GM19043 (cell line): ENCODE measurements around the gene USP27X.

Source experiments
- ATAC-seq: cut with Tn5 transposase; IDR thresholded peaks from one replicate; pipeline ENCODE4 v1.9.1; 2021; ENCODE audit warnings: low read depth; ENCODE audit not compliant: unreplicated experiment

Gene USP27X

DNA sequence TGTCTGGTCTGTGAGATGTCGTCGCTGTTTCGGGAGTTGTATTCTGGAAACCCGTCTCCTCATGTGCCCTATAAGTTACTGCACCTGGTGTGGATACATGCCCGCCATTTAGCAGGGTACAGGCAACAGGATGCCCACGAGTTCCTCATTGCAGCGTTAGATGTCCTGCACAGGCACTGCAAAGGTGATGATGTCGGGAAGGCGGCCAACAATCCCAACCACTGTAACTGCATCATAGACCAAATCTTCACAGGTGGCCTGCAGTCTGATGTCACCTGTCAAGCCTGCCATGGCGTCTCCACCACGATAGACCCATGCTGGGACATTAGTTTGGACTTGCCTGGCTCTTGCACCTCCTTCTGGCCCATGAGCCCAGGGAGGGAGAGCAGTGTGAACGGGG, 1.4 kb downstream of the USP27X start:
- ATAC-seq: no peak

DNA sequence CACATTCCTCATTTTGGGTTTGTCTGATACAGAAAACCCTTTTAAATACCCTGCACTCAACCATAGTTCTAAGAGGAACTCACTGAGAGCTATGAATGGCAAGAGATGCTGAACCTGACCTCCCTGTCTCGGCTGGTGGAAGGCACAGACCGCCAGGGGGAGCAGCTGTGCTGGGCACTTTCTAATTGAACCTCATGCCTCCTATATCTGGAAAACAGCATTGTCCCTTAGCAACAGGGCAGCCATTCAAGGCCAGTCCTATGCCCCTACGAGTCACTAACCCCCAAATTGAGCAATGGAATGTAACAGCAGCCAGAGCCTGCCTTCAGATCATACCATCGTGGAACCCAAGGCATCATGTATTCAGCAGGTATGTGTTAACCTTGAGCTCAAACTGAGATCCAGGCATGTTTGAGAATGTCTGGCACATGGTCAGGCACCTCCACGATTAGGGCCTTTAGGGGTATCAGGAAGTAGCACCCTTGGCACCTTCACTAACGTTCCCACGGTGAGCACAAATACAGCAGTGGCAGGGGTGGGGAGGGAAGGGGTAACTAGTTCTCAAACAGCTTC, 5.1 kb downstream of the USP27X start:
- ATAC-seq: peak; percentile 46

DNA sequence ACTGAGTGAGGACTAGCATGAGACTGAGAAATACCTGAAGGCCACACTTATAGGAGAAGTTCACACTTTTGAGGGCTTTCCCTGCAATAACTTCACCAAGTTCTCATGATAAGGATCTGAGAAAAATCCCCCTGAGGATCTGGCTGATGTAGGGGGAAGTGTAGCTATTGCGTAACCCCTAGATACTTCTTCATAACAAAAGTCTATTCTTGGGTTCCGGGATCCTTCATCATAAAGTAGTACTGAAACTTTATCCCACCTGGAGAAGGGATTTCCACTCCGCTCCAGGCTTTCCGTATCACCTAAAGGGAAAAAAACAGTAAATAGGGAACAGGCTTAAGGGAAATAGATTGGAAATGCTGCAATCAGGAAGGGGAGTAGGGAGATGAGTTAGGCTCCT, 13.3 kb downstream of the USP27X start:
- ATAC-seq: no peak

DNA sequence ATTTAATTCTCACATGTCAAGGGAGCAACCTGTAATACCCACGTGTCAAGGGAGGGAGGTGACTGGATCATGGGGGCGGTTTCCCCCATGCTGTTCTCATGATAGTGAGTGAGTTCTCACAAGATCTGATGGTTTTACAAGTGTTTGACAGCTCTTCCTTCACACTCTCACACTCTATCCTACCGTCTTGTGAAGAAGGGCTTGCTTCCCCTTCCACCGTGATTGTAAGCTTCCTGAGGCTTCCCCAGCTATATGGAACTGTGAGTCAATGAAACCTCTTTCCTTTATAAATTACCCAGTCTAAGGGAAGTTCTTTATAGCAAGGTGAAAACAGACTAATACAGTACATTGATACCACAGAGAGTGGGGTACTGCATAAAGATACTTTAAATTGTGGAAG, 17.7 kb downstream of the USP27X start:
- ATAC-seq: no peak

DNA sequence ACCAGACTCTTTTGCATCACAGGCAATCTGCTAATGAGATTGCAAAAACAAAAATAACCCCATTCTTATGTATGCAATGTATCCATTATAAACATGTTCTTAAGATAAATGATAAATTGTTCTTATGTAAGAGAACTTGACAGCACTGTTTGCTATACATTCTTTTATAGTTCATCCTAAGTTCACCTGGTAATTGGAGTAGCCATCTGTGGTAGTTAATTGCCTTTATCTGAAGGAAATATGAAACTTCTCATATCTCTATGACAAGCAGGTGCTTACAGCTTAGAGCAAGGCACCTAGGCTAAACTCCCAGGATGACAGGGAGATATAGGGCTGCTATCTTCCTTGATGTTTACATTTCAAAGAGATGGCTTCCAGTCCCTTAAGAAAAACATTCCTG, 21.8 kb downstream of the USP27X start:
- no peak for ATAC-seq

DNA sequence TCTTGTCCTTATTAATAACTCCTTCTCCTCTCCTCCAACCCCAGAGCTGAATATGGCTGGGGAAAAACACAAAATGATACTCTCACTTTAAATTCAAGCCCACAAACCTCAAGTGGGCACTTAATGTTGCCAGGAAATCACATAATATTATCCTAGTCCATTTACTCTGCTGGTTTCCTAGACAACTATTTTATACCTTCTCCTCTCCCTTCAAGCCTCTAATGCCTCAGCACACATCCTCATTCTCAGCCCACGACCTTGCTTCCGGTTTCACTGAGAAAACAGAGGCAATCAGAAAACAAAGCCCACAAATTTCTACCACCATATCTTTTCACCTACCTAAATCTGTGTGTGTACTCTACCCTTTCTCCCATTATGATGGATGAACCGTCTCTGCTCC, 31.1 kb downstream of the USP27X start:
- no peak for ATAC-seq

DNA sequence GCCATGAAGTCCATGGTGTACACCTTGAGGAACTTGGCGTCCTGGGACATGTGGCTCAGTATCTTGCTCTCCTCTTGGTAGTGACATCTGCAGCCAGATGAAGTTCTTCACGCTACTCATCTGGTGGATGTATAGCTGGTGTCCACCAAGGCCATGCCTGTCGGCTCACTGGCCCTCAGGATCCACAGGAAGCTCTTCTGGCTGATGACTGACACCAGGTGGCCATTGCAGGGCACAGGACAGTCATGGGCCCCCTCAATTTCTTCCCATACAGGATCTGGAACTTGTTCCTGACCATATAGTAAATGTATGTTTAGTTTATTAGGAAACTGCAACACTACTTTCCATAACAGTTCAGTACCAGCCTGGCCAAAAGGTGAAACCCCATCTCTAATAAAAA, 32.8 kb downstream of the USP27X start:
- ATAC-seq: no peak

DNA sequence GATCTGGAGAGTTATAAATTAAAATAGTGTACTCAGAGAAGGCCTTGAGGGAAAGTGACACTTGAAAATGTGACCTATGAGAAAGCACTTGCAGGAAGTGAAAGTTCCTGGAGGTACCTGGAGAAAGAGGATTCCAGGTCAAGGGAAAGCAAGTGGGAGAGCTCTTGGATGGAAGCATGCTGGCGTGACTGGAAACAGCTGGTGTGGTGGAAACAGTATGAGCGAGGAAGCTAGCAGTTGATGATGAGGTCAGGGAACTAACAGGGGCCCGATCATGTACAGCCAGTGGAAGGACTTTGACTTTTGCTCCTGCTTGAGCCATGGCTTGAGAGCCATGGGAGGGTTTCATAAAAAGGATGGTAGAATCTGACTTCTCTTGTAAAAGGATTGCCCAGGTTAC, 33.6 kb downstream of the USP27X start:
- ATAC-seq: no peak

DNA sequence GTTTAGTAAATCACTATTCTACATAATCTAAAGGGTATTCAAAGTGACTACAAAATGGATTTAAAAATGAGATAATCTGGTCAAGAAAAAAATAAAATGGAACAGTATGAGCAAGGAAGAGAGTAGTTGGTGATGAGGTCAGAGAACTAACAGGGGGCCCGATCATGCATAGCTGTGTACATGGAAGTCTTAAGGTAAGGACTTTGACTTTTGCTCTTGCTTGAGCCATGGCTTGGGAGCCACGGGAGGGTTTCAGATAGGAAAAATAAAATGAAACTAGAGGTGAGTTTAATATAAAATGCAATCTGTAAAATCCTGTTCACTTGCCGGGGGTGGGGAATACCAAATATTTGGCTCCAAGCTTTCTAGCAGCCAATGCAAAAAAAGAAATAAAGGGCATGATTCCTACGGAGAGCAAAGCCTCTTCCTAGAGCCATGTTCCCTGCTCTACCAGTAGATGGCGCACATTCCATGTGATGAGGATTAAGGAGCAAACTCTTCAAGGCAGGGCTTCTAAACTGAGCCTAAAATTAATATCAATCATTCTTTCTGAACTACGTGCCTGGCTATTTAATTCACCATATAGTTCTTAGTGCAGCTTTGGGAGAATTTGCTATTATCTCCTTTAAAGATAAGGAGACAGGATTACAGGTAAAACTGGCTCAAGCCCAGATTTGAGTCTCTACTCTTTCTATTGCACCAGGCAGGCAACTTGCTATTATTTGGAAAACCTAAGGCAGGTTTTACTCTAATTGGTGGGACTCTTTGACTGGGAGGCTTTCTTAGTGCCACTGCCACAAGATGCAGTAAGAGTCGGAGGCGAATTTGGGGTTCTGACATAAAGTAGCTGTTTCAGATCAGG, 36.3 kb downstream of the USP27X start:
- peak; percentile 49 for ATAC-seq

DNA sequence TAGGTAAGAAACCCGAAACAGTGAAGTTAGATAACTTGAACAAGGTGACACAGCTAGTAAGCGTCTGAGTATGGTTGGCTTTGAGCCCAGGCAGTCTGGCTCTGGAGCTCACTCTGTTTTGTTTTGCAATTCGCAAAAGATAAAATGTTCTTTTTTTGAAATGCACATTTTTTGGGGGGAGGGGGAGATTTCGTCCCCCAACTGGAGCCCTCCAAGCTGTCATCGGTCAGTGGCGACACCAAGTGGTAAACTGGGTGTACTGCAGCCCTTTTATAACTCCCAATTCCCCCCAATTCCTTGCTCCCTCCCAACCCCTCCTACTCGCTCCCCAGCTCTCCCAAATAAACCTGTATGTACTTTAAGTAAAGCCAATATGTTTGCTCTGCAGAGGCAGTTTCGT, 40.3 kb downstream of the USP27X start:
- no peak for ATAC-seq

DNA sequence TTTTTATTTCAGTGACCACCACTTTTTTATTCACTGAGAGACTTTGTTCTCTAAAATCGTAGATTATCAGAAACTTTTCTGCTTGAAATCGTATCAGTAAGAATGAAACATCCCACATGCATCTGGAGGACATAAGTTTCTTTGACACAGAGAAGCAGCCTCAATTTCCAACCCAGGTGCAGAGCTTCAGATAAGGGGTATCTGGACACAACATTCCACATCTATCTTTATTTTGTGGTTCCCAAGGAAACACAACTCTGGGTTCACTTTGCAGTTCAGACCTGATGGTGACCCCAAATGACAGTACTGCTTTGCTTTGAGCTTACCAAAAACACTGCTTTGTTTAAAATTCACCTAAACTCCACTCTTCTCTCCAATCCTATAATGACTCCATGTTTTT, 41.8 kb downstream of the USP27X start:
- no peak for ATAC-seq

DNA sequence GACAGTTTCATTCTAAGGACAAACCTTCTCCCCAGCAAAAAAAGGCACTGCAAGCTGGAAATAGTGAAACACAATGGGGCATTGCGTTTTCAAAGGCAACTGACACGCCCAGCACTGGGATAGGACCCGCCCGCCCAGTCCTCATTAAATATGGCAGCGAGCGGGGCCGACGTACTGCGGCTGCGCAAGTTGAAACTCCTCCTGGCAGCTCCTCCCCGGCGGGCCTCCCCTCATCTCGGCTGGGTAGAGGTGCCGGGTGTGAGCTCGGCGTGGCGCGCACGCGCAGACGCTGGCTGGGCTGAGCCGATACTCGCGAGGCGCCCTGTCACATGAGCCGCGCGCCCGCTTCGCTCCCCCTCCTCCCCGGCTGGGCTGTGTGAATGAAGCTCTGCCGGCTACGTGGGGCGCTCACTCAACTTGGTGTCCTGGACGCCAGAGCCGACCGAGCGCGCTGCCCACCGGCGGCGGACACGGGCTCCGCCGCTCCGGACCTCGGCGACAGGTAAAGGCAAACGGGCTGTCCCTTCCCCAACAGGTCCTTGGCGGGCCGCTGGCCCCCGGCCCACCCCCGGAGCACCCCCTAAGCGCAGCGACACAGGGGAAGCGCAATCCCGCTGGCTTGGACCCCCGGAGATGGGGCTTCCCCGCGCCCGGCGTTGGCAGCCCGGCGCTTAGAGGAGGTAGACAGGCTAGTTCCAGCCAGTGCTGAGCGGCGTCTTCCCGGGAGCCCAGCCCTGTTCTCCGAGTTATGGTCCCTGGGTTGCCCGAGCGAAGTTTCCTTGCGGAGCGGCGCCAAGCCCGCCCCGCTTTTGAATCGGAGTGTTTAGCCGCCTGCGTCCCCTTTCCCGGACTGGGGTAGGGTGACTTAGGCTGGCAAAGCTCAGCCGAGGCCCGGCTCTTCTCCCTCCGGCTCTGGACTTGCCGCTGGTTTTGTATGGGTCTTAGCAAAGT, 43.3 kb downstream of the USP27X start, which contains the start of gene CLCN5:
Gene CLCN5 (plus strand): TSS at position 306 of the 951 bp plus-strand sequence. CDS start 2,703 bp downstream, outside the sequence.
- ATAC-seq: peak; percentile 90

DNA sequence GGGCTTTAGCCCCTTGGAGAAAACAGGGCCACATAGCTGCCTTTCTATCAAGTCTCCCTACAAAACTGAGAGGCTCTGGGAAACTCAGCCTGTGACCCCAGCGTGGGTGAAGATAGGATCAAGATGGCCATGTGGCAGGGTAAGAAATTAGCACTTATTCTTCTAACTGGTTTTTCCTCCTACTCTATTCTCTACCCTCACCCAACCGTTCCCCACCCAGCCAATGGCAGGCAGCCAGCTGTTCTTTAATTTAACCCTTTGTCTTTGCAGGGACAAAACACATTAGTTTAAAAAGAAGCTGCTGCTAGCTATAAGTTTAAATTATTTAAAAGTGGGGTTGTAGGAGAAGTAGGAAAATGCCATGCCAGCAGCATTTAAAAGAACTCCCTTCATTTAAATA, 45.9 kb downstream of the USP27X start:
- no peak for ATAC-seq

DNA sequence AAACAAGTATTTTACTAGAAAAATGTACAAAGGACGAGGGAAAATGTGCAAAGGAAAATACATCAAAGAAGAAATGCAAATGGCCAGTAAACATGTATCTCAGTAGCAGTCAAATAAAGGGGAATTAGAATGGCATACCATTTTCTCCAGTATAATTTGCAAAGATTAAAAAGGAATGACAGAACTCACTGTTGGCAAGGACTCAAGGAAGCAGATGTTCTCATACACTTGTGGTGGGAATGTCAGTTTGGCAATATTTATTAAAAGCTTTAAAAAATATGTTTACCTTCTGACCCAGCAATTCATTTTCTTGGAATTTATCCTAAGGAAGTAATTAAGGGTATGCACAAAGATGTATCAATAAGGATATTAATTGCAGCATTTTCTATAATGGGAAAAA, 50.8 kb downstream of the USP27X start:
- no peak for ATAC-seq
